Stimulated activated memory B cell treated with anti-CD40 and anti-IgM and Interleukin-4, amounts not matched to agents 10 μg/mL and 1 μg/mL and 100 μg/mL, for 72 hours (primary cell): ENCODE measurements around the gene MAML3.

Experiments used
- ATAC-seq: fragments of 150-1000 bp; cut with Tn5 transposase; 2 replicates; pipeline ENCODE4 v1.10.0; 2021
- H3K27ac Mint-ChIP-seq: one replicate; pipeline ENCODE4 v1.8.0; 2022; ENCODE audit warnings: mild to moderate bottlenecking, mixed read lengths
- H3K27me3 Mint-ChIP-seq: one replicate; pipeline ENCODE4 v1.8.0; 2022; ENCODE audit warnings: mixed read lengths
- H3K36me3 Mint-ChIP-seq: one replicate; pipeline ENCODE4 v1.8.0; 2022; ENCODE audit warnings: mixed read lengths
- H3K4me1 Mint-ChIP-seq: one replicate; pipeline ENCODE4 v1.8.0; 2022; ENCODE audit warnings: mixed read lengths
- H3K4me3 Mint-ChIP-seq: one replicate; pipeline ENCODE4 v1.8.0; 2022; ENCODE audit warnings: mild to moderate bottlenecking, moderate library complexity, mixed read lengths
- H3K9me3 Mint-ChIP-seq: one replicate; pipeline ENCODE4 v1.8.0; 2022; ENCODE audit warnings: mixed read lengths

Gene MAML3

GRCh38 chr4:139809757-139810140 is 344.2 kb downstream of the MAML3 start:
- peaks cover 29% of the 10 kb centered on the region for H3K27me3 Mint-ChIP-seq
- H3K9me3 Mint-ChIP-seq: no peaks in the 10 kb centered on the region
- no peak for ATAC-seq
- no peak overlapping the region for H3K27ac Mint-ChIP-seq
- H3K36me3 Mint-ChIP-seq: no peaks in the 10 kb centered on the region
- H3K4me3 Mint-ChIP-seq: no peak overlapping the region
- no peaks in the 10 kb centered on the region for H3K4me1 Mint-ChIP-seq

GRCh38 chr4:139808808-139809756 is 344.9 kb downstream of the MAML3 start:
- no peaks in the 10 kb centered on the region for H3K4me1 Mint-ChIP-seq
- H3K27ac Mint-ChIP-seq: no peak overlapping the region
- no peak overlapping the region for H3K4me3 Mint-ChIP-seq
- peaks cover 29% of the 10 kb centered on the region for H3K27me3 Mint-ChIP-seq
- H3K36me3 Mint-ChIP-seq: no peaks in the 10 kb centered on the region
- no peaks in the 10 kb centered on the region for H3K9me3 Mint-ChIP-seq
- ATAC-seq: peak; percentile 25

GRCh38 chr4:139808381-139808807 is 345.6 kb downstream of the MAML3 start:
- H3K9me3 Mint-ChIP-seq: no peaks in the 10 kb centered on the region
- no peak for ATAC-seq
- H3K27me3 Mint-ChIP-seq: peaks cover 29% of the 10 kb centered on the region
- no peak overlapping the region for H3K4me3 Mint-ChIP-seq
- no peaks in the 10 kb centered on the region for H3K4me1 Mint-ChIP-seq
- no peak overlapping the region for H3K27ac Mint-ChIP-seq
- H3K36me3 Mint-ChIP-seq: no peaks in the 10 kb centered on the region

- ATAC-seq: no peak
- H3K36me3 Mint-ChIP-seq: no peaks in the 10 kb centered on the region
- H3K4me1 Mint-ChIP-seq: no peaks in the 10 kb centered on the region
- peaks cover 29% of the 10 kb centered on the region for H3K27me3 Mint-ChIP-seq
- no peak overlapping the region for H3K27ac Mint-ChIP-seq
- no peaks in the 10 kb centered on the region for H3K9me3 Mint-ChIP-seq
- no peak overlapping the region for H3K4me3 Mint-ChIP-seq
These were observed 346.5 kb downstream of the MAML3 start for GRCh38 chr4:139807483-139807882.

GRCh38 chr4:139806929-139807328 is 347.1 kb downstream of the MAML3 start:
- H3K27ac Mint-ChIP-seq: no peak overlapping the region
- H3K9me3 Mint-ChIP-seq: no peaks in the 10 kb centered on the region
- no peak for ATAC-seq
- H3K4me3 Mint-ChIP-seq: no peak overlapping the region
- H3K27me3 Mint-ChIP-seq: peaks cover 33% of the 10 kb centered on the region
- H3K4me1 Mint-ChIP-seq: no peaks in the 10 kb centered on the region
- H3K36me3 Mint-ChIP-seq: no peaks in the 10 kb centered on the region

GRCh38 chr4:139802931-139803330 is 351.1 kb downstream of the MAML3 start:
- Mint-ChIP-seq H3K27ac (no peak overlapping the region), H3K27me3 (peaks cover 16% of the 10 kb centered on the region), H3K9me3 (no peaks in the 10 kb centered on the region), H3K4me3 (no peak overlapping the region), H3K36me3 (no peaks in the 10 kb centered on the region), H3K4me1 (no peaks in the 10 kb centered on the region)
- ATAC-seq: no peak

- Mint-ChIP-seq H3K36me3 (no peaks in the 10 kb centered on the region), H3K9me3 (no peaks in the 10 kb centered on the region), H3K27ac (no peak overlapping the region), H3K27me3 (peaks cover 11% of the 10 kb centered on the region), H3K4me3 (no peak overlapping the region), H3K4me1 (no peaks in the 10 kb centered on the region)
- no peak for ATAC-seq
These were observed 351.5 kb downstream of the MAML3 start for GRCh38 chr4:139802488-139802887.

- no peak overlapping the region for H3K27ac Mint-ChIP-seq
- ATAC-seq: no peak
- no peaks in the 10 kb centered on the region for H3K36me3 Mint-ChIP-seq
- H3K27me3 Mint-ChIP-seq: peaks cover 7% of the 10 kb centered on the region
- H3K9me3 Mint-ChIP-seq: no peaks in the 10 kb centered on the region
- no peak overlapping the region for H3K4me3 Mint-ChIP-seq
- no peaks in the 10 kb centered on the region for H3K4me1 Mint-ChIP-seq
These were observed 352.1 kb downstream of the MAML3 start for GRCh38 chr4:139801895-139802294.

- Mint-ChIP-seq H3K4me1 (no peaks in the 10 kb centered on the region), H3K4me3 (no peak overlapping the region), H3K36me3 (no peaks in the 10 kb centered on the region), H3K27me3 (peaks cover 17% of the 10 kb centered on the region), H3K9me3 (no peaks in the 10 kb centered on the region), H3K27ac (no peak overlapping the region)
- ATAC-seq: no peak
These were observed 353.9 kb downstream of the MAML3 start for GRCh38 chr4:139800082-139800481.

- no peaks in the 10 kb centered on the region for H3K4me1 Mint-ChIP-seq
- H3K27ac Mint-ChIP-seq: no peak overlapping the region
- no peak for ATAC-seq
- H3K27me3 Mint-ChIP-seq: peaks cover 17% of the 10 kb centered on the region
- no peak overlapping the region for H3K4me3 Mint-ChIP-seq
- no peaks in the 10 kb centered on the region for H3K9me3 Mint-ChIP-seq
- no peaks in the 10 kb centered on the region for H3K36me3 Mint-ChIP-seq
These were observed 354.4 kb downstream of the MAML3 start for GRCh38 chr4:139799615-139800014.

GRCh38 chr4:139798456-139798855 is 355.5 kb downstream of the MAML3 start:
- ATAC-seq: peak; percentile 62
- Mint-ChIP-seq H3K4me3 (no peak overlapping the region), H3K27me3 (peaks cover 19% of the 10 kb centered on the region), H3K36me3 (no peaks in the 10 kb centered on the region), H3K27ac (no peak overlapping the region), H3K4me1 (no peaks in the 10 kb centered on the region), H3K9me3 (no peaks in the 10 kb centered on the region)

- H3K27ac Mint-ChIP-seq: no peak overlapping the region
- ATAC-seq: no peak
These were observed 356.7 kb downstream of the MAML3 start for GRCh38 chr4:139797287-139797686.

GRCh38 chr4:139795527-139796314 is 358.3 kb downstream of the MAML3 start:
- H3K4me3 Mint-ChIP-seq: no peak overlapping the region
- no peak for ATAC-seq
- no peak overlapping the region for H3K27ac Mint-ChIP-seq
- H3K36me3 Mint-ChIP-seq: no peaks in the 10 kb centered on the region
- H3K9me3 Mint-ChIP-seq: no peaks in the 10 kb centered on the region
- H3K27me3 Mint-ChIP-seq: peaks cover 17% of the 10 kb centered on the region
- no peaks in the 10 kb centered on the region for H3K4me1 Mint-ChIP-seq

More at GRCh38 chr4:139797287-139797686, 356.7 kb downstream of the MAML3 start:
- Mint-ChIP-seq H3K4me1 (no peaks in the 10 kb centered on the region), H3K9me3 (no peaks in the 10 kb centered on the region), H3K27me3 (peaks cover 24% of the 10 kb centered on the region), H3K4me3 (no peak overlapping the region), H3K36me3 (no peaks in the 10 kb centered on the region)

- H3K4me3 Mint-ChIP-seq: no peak overlapping the region
- no peaks in the 10 kb centered on the region for H3K9me3 Mint-ChIP-seq
- ATAC-seq: no peak
- peaks cover 24% of the 10 kb centered on the region for H3K27me3 Mint-ChIP-seq
- H3K4me1 Mint-ChIP-seq: no peaks in the 10 kb centered on the region
- H3K36me3 Mint-ChIP-seq: no peaks in the 10 kb centered on the region
- no peak overlapping the region for H3K27ac Mint-ChIP-seq
These were observed 359.6 kb downstream of the MAML3 start for GRCh38 chr4:139794158-139794954.

GRCh38 chr4:139791681-139792080 is 362.3 kb downstream of the MAML3 start:
- no peak for ATAC-seq
- no peak overlapping the region for H3K4me3 Mint-ChIP-seq
- no peaks in the 10 kb centered on the region for H3K4me1 Mint-ChIP-seq
- H3K9me3 Mint-ChIP-seq: no peaks in the 10 kb centered on the region
- no peaks in the 10 kb centered on the region for H3K36me3 Mint-ChIP-seq
- no peak overlapping the region for H3K27ac Mint-ChIP-seq
- peaks cover 39% of the 10 kb centered on the region for H3K27me3 Mint-ChIP-seq
